ENCODE results near the gene RAPGEF3. TPM values are rescaled to one million over a fixed set of nuclear protein-coding genes. Genes with fewer than 3 reads are reported as not detected.

Gene RAPGEF3
- polyA plus RNA-seq, 4 donors: 2.5 to 19.8 (median 4.3) TPM

- no peak for DNase-seq
- no peak for FAIRE-seq
- no peaks in the 10 kb centered on the region for H3K9me3 ChIP-seq (ENCODE audit: control insufficient read depth in 2 of 2, insufficient read depth in 1 of 2, low read depth in 1 of 2, low read length in 1 of 2)
- H3K4me1 ChIP-seq (ENCODE audit: control insufficient read depth in 3 of 3, insufficient read depth in 2 of 3, low read depth in 1 of 3, low read length in 2 of 3): peaks cover 0 to 7% (median 0%) of the 10 kb centered on the region in 3 donors
- WGBS, 3 donors: 27 to 66% (median 50%) methylated on average over 4 of the region's 4 CpGs
- no peak overlapping the region for H3K27ac ChIP-seq (ENCODE audit: low read depth in 1 of 3, low read length in 2 of 3)
- H3K4me3 ChIP-seq (ENCODE audit: low read depth in 1 of 3, low read length in 3 of 3): no peak overlapping the region
- no peaks in the 10 kb centered on the region for H3K27me3 ChIP-seq (ENCODE audit: control insufficient read depth in 3 of 3, insufficient read depth in 3 of 3, low read length in 3 of 3)
- peaks cover 0 to 15% (median 0%) of the 10 kb centered on the region in 3 donors for H3K36me3 ChIP-seq (ENCODE audit: control insufficient read depth in 3 of 3, insufficient read depth in 2 of 3, low read depth in 1 of 3, low read length in 3 of 3)
Measured at GRCh38 chr12:47747126-47747525, 11.6 kb downstream of the RAPGEF3 start.

DNA sequence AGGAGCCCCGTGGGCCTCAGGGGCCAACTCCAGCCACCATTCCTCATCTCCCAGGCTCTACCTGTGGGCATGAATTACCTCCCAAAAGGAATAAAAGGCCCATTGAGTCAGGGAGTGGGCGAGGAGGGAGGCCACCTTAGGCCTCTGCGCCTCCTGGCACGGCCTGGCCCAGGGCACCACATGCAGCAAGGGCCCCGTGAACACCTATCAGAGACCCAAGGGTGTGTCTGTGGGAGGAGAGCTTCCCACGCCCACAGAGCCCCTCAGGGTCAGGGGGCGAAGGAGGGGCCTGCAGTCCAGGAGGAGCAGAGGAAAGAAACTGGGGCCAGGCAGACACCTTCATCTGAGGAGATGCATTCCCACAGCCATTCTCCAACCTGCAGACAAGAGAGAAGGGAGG is 12.2 kb downstream of the RAPGEF3 start:
- Histone ChIP-seq H3K36me3 (ENCODE audit: control insufficient read depth in 3 of 3, insufficient read depth in 2 of 3, low read depth in 1 of 3, low read length in 3 of 3) (peaks cover 0 to 15% (median 0%) of the 10 kb centered on the region in 3 donors), H3K9me3 (ENCODE audit: control insufficient read depth in 2 of 2, insufficient read depth in 1 of 2, low read depth in 1 of 2, low read length in 1 of 2) (no peaks in the 10 kb centered on the region), H3K4me1 (ENCODE audit: control insufficient read depth in 3 of 3, insufficient read depth in 2 of 3, low read depth in 1 of 3, low read length in 2 of 3) (peaks cover 0 to 7% (median 0%) of the 10 kb centered on the region in 3 donors), H3K4me3 (ENCODE audit: low read depth in 1 of 3, low read length in 3 of 3) (no peak overlapping the region), H3K27me3 (ENCODE audit: control insufficient read depth in 3 of 3, insufficient read depth in 3 of 3, low read length in 3 of 3) (no peaks in the 10 kb centered on the region), H3K27ac (ENCODE audit: low read depth in 1 of 3, low read length in 2 of 3) (no peak overlapping the region)
- DNase-seq (no peak), FAIRE-seq (no peak)
- WGBS, 3 donors: 55 to 76% (median 58%) methylated on average over 7 of the region's 7 CpGs

GRCh38 chr12:47746073-47746472 is 12.6 kb downstream of the RAPGEF3 start:
- Histone ChIP-seq H3K27me3 (ENCODE audit: control insufficient read depth in 3 of 3, insufficient read depth in 3 of 3, low read length in 3 of 3) (no peaks in the 10 kb centered on the region), H3K4me3 (ENCODE audit: low read depth in 1 of 3, low read length in 3 of 3) (no peak overlapping the region), H3K27ac (ENCODE audit: low read depth in 1 of 3, low read length in 2 of 3) (no peak overlapping the region), H3K4me1 (ENCODE audit: control insufficient read depth in 3 of 3, insufficient read depth in 2 of 3, low read depth in 1 of 3, low read length in 2 of 3) (peaks cover 0 to 7% (median 0%) of the 10 kb centered on the region in 3 donors), H3K9me3 (ENCODE audit: control insufficient read depth in 2 of 2, insufficient read depth in 1 of 2, low read depth in 1 of 2, low read length in 1 of 2) (no peaks in the 10 kb centered on the region), H3K36me3 (ENCODE audit: control insufficient read depth in 3 of 3, insufficient read depth in 2 of 3, low read depth in 1 of 3, low read length in 3 of 3) (peaks cover 0 to 15% (median 0%) of the 10 kb centered on the region in 3 donors)
- 87 to 90% (median 89%) methylated on average over 5 of the region's 5 CpGs for WGBS, 3 donors
- no peak for FAIRE-seq
- no peak for DNase-seq

DNA sequence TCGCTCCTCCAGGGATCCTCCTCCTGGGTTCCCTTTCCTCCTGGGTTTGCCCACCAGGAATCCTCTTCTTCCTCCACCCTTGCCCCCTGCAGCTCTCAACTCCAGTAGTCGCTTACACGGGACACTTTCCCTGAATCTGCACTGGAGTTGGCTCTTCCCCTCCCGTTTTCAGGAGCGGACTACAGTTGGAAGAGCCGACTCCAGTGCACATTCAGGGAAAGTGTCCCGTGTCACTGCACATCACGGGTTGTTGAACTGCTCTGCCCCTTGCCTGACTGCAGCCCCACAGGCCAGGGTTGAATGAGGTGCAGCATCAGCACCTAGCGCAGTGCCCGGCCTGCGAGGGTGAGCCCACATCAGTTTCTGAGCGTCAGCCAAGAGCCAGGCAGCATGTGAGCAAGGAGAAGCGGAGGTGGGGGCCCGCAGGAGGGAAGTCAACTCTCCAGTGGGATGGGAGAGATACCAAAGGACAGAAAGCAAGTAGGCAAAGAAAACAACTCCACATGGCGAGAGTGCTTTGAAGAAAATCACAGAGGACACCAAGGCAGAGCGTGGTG is 13.1 kb downstream of the RAPGEF3 start:
- H3K27me3 ChIP-seq (ENCODE audit: control insufficient read depth in 3 of 3, insufficient read depth in 3 of 3, low read length in 3 of 3): no peaks in the 10 kb centered on the region
- FAIRE-seq (no peak), DNase-seq (no peak)
- H3K9me3 ChIP-seq (ENCODE audit: control insufficient read depth in 2 of 2, insufficient read depth in 1 of 2, low read depth in 1 of 2, low read length in 1 of 2): no peaks in the 10 kb centered on the region
- 86 to 91% (median 90%) methylated on average over 16 of the region's 16 CpGs for WGBS, 3 donors
- no peak overlapping the region for H3K4me3 ChIP-seq (ENCODE audit: low read depth in 1 of 3, low read length in 3 of 3)
- no peak overlapping the region for H3K27ac ChIP-seq (ENCODE audit: low read depth in 1 of 3, low read length in 2 of 3)
- peaks cover 0 to 9% (median 0%) of the 10 kb centered on the region in 3 donors for H3K4me1 ChIP-seq (ENCODE audit: control insufficient read depth in 3 of 3, insufficient read depth in 2 of 3, low read depth in 1 of 3, low read length in 2 of 3)
- H3K36me3 ChIP-seq (ENCODE audit: control insufficient read depth in 3 of 3, insufficient read depth in 2 of 3, low read depth in 1 of 3, low read length in 3 of 3): peaks cover 0 to 15% (median 0%) of the 10 kb centered on the region in 3 donors

DNA sequence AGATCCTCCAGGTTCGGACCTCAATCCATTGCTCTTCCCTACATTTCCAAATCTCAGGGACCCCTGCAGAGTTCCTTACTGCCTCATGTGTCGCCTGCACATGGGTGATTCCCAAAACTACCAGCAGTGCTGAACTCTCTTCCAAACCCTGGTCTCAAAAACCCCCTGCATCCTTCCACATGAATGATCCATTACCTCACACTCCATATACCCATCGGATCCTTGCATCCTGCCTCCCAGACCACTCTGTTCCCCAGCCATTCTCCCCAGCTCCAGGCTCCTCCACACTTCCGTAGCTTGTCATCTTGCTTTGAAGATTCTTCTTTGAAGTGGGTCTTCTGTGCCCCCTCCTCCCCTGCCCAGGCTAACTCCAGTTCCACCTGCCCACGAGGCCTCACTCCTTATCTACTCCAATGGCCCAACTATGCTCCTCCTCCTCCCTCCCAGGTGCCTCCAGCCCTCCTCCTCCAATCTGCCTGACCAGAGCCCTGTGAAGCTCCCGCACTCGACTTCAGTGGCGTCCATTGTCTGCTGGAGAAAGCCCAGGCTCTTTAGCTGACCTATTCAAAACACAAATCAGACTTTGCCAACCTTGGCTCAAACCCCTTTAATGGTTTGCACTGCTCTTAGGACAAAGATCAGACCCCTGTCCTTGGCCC is 13.8 kb downstream of the RAPGEF3 start:
- no peak overlapping the region for H3K27ac ChIP-seq (ENCODE audit: low read depth in 1 of 3, low read length in 2 of 3)
- no peaks in the 10 kb centered on the region for H3K9me3 ChIP-seq (ENCODE audit: control insufficient read depth in 2 of 2, insufficient read depth in 1 of 2, low read depth in 1 of 2, low read length in 1 of 2)
- peaks cover 0 to 9% (median 0%) of the 10 kb centered on the region in 3 donors for H3K4me1 ChIP-seq (ENCODE audit: control insufficient read depth in 3 of 3, insufficient read depth in 2 of 3, low read depth in 1 of 3, low read length in 2 of 3)
- H3K36me3 ChIP-seq (ENCODE audit: control insufficient read depth in 3 of 3, insufficient read depth in 2 of 3, low read depth in 1 of 3, low read length in 3 of 3): peaks cover 0 to 13% (median 0%) of the 10 kb centered on the region in 3 donors
- H3K27me3 ChIP-seq (ENCODE audit: control insufficient read depth in 3 of 3, insufficient read depth in 3 of 3, low read length in 3 of 3): no peaks in the 10 kb centered on the region
- FAIRE-seq (no peak), DNase-seq (no peak)
- no peak overlapping the region for H3K4me3 ChIP-seq (ENCODE audit: low read depth in 1 of 3, low read length in 3 of 3)
- WGBS, 3 donors: 77 to 84% (median 82%) methylated on average over 8 of the region's 8 CpGs

GRCh38 chr12:47744005-47744651 is 14.6 kb downstream of the RAPGEF3 start:
- FAIRE-seq (no peak), DNase-seq (peak; percentile 81 to 83)
- peaks cover 0 to 9% (median 0%) of the 10 kb centered on the region in 3 donors for H3K4me1 ChIP-seq (ENCODE audit: control insufficient read depth in 3 of 3, insufficient read depth in 2 of 3, low read depth in 1 of 3, low read length in 2 of 3)
- no peaks in the 10 kb centered on the region for H3K9me3 ChIP-seq (ENCODE audit: control insufficient read depth in 2 of 2, insufficient read depth in 1 of 2, low read depth in 1 of 2, low read length in 1 of 2)
- 28 to 49% (median 34%) methylated on average over 10 of the region's 10 CpGs for WGBS, 3 donors
- H3K4me3 ChIP-seq (ENCODE audit: low read depth in 1 of 3, low read length in 3 of 3): no peak overlapping the region
- H3K27me3 ChIP-seq (ENCODE audit: control insufficient read depth in 3 of 3, insufficient read depth in 3 of 3, low read length in 3 of 3): no peaks in the 10 kb centered on the region
- H3K36me3 ChIP-seq (ENCODE audit: control insufficient read depth in 3 of 3, insufficient read depth in 2 of 3, low read depth in 1 of 3, low read length in 3 of 3): peaks cover 0 to 12% (median 0%) of the 10 kb centered on the region in 3 donors
- H3K27ac ChIP-seq (ENCODE audit: low read depth in 1 of 3, low read length in 2 of 3): no peak overlapping the region

GRCh38 chr12:47743311-47743860 is 15.3 kb downstream of the RAPGEF3 start:
- DNase-seq: no peak
- WGBS, 3 donors: 56 to 83% (median 60%) methylated on average over 9 of the region's 9 CpGs

GRCh38 chr12:47742253-47742825 is 16.3 kb downstream of the RAPGEF3 start:
- 54 to 69% (median 54%) methylated on average over 6 to 7 of the region's 7 CpGs for WGBS, 3 donors
- no peaks in the 10 kb centered on the region for H3K27me3 ChIP-seq (ENCODE audit: control insufficient read depth in 3 of 3, insufficient read depth in 3 of 3, low read length in 3 of 3)
- no peak overlapping the region for H3K4me3 ChIP-seq (ENCODE audit: low read depth in 1 of 3, low read length in 3 of 3)
- H3K27ac ChIP-seq (ENCODE audit: low read depth in 1 of 3, low read length in 2 of 3): no peak overlapping the region
- H3K36me3 ChIP-seq (ENCODE audit: control insufficient read depth in 3 of 3, insufficient read depth in 2 of 3, low read depth in 1 of 3, low read length in 3 of 3): peaks cover 0 to 6% (median 0%) of the 10 kb centered on the region in 3 donors
- no peaks in the 10 kb centered on the region for H3K9me3 ChIP-seq (ENCODE audit: control insufficient read depth in 2 of 2, insufficient read depth in 1 of 2, low read depth in 1 of 2, low read length in 1 of 2)
- FAIRE-seq (no peak), DNase-seq (peak; percentile 51 to 56)
- peaks cover 0 to 9% (median 0%) of the 10 kb centered on the region in 3 donors for H3K4me1 ChIP-seq (ENCODE audit: control insufficient read depth in 3 of 3, insufficient read depth in 2 of 3, low read depth in 1 of 3, low read length in 2 of 3)

More at GRCh38 chr12:47743311-47743860, 15.3 kb downstream of the RAPGEF3 start:
- FAIRE-seq: no peak
- H3K27me3 ChIP-seq (ENCODE audit: control insufficient read depth in 3 of 3, insufficient read depth in 3 of 3, low read length in 3 of 3): no peaks in the 10 kb centered on the region
- H3K27ac ChIP-seq (ENCODE audit: low read depth in 1 of 3, low read length in 2 of 3): no peak overlapping the region
- H3K4me1 ChIP-seq (ENCODE audit: control insufficient read depth in 3 of 3, insufficient read depth in 2 of 3, low read depth in 1 of 3, low read length in 2 of 3): peaks cover 0 to 9% (median 0%) of the 10 kb centered on the region in 3 donors
- no peak overlapping the region for H3K4me3 ChIP-seq (ENCODE audit: low read depth in 1 of 3, low read length in 3 of 3)
- peaks cover 0 to 10% (median 0%) of the 10 kb centered on the region in 3 donors for H3K36me3 ChIP-seq (ENCODE audit: control insufficient read depth in 3 of 3, insufficient read depth in 2 of 3, low read depth in 1 of 3, low read length in 3 of 3)
- no peaks in the 10 kb centered on the region for H3K9me3 ChIP-seq (ENCODE audit: control insufficient read depth in 2 of 2, insufficient read depth in 1 of 2, low read depth in 1 of 2, low read length in 1 of 2)

All from small intestine (tissue), 7 donors.